GM04504 (cell line): ENCODE results near the gene MACROH2A2.
"Not testable (repeated sequence)": the region's sequence is repeated elsewhere in the genome, so short reads cannot be mapped to it uniquely, and the experiment has no call there.

Experiments
- DNase-seq: peaks from one replicate; pipeline ENCODE4 v3.0.0-alpha.2; 2012; ENCODE audit warnings: low read depth

The MACROH2A2 gene

DNA sequence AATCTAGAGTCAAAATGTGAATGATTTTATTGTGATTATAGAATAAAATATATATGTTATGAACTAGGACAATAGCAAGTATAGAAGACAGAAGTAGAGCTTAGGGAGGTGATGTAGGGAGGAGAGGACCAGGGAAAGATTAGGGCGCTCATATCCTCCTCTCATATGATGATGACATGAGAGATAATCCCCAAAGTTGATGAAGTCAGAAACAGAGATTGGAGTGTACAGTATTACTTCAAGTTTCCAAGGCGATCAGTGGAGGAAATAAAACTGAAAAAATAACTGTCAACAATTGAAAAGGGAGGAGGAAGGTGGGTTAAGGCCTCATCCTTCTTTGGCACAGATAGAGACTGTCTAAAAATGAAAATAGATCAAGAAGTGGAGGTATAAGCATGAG lies 14.9 kb downstream of the MACROH2A2 start:
- DNase-seq = no peak

DNA sequence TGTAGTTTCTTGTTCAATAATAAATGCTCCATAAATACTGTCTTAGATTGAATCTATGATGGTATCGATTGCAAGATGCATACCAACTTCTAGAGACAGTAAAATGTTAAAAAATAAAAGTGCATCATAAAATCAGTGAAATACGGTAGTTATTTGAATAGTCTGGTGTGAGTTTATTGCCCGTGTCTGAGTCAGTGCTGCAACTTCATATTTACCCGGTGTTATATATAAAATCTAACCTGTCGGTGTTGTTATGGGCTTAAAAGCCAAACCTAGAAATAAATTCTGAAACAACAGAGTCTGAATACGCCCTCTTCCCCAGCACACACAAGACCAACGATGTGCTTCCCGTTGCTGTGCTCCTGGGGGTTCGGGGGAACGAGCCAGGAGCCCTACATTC lies 16.3 kb downstream of the MACROH2A2 start:
- DNase-seq = no peak

DNA sequence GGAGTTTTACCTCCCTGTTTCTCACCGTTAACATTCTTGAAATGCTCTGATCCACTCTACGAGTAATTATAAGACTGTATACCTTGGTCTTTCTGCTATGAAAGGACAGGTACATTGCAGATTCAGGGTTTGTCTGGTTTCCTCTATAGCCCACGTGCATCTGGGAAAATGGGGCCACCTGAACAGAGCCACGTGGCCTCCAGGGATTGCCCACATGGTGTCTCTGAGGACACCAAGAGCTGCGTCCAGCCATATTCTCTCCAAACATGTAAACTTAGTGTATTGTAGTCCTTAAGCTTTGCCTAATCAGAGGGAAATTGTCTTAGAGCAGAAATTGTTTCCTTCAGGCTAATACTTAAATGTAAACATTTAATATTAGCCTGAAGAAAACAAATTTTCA lies 16.7 kb downstream of the MACROH2A2 start:
- no peak for DNase-seq

DNA sequence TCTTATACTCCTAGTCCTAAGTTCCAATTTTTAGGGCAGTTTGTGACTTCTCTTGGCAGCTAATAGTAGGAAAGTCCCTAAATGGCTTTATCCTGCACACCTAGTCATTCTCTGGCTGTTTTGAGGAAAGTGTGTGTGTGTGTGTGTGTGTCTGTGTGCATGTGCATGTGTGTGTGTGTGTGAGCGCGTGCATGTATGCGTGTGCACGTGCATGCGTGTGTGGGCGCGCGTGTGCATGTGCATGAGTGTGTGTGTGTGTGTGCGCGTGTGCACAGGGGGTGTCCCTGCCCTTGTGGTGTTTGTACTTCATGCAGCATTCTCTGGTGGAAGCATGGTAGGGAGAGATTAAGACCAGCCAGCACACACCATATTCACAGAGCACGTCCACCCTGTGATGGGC lies 18.2 kb downstream of the MACROH2A2 start:
- no peak for DNase-seq

DNA sequence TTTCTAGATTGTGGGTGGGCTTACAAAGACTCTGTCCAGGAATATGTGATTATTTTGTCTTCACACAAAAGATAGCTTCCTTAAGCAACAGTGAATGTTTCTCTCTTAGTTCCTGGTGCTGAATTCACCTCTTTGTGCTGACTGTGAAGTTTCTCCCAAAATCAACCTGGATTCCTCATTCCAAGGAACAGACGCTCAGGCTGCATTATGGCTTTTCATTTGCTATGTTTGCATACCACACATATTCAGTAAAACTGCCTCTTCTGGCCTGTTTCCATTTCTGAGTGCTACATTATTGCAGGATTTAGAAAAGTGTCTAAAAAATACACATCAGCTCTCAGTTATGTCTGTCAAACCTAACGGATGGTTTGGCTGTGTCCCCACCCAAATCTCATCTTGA lies 21.5 kb downstream of the MACROH2A2 start:
- DNase-seq = no peak

DNA sequence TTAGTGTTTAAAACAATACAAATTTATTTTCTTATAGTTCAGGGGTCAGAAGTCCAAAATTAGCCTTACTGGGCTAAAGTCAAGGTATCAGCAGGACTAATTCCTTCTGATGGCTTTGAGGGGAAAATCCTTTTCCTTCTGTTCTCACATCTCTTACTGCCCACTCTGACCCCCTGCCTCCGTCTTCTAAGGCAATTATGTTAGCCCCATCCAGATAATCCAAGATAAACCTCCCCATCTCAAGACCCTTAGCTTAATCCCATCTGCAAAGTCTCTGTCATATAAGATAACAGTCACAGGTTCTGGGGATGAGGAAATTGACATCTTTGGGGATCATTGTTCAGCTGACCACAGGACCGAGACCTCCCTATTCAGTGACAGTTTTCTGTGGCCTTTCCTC lies 22.3 kb downstream of the MACROH2A2 start:
- DNase-seq = no peak

DNA sequence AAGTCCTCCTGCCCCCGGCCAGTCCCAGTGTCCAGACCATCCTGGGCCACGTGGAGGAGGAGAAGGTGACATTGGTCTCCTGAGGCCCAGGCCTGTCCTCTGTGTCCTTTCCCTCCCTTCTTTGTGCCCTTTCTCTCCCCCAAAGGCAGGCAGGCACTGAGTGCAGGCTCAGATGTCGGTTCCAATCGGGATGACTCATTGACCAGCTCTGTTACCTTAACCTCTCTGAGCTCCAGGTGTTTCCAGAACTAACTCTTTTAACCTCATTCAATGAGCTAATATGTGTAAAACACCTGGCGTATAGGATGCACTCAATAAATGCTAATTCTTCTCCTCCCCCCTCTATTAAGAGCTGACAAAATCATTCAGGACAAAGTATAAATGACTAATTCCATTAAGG lies 25.7 kb downstream of the MACROH2A2 start:
- no peak for DNase-seq

DNA sequence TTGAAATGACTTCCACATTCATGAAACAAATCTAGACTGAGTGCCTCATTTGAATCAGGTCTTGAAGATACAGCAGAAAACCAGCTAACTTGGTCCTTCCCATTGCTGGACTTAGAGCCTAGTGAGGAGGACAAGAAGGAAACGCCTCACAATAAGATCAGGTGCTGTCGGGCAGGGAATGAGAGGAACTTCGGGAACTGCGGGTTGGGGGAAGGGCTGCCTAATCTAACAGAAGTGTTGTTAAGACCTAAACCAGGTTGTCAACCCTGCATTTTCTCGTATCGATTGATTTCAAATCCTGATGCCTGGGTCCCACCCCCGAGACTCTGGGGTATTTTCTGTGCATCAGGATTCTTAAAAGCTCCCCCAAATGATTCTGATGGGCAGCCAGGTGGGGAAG lies 26.3 kb downstream of the MACROH2A2 start:
- no peak for DNase-seq

DNA sequence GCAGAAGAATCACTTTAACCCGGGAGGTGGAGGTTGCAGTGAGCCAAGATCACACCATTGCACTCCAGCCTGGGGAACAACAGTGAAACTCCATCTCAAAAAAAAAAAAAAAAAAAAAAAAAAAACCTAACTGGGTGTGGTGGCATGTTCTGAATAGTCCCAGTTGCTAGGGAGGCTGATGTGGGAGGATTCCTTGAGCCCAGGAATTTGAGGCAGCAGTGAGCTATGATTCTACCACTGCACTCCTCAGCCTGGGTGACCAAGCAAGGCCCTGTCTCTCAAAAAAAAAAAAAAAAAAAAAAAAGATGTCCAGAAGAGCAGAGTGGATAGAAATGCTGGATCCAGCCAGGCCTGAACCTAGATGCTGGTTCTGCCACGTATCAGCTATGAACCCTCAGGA lies 28.1 kb downstream of the MACROH2A2 start:
- not testable (repeated sequence) for DNase-seq

DNA sequence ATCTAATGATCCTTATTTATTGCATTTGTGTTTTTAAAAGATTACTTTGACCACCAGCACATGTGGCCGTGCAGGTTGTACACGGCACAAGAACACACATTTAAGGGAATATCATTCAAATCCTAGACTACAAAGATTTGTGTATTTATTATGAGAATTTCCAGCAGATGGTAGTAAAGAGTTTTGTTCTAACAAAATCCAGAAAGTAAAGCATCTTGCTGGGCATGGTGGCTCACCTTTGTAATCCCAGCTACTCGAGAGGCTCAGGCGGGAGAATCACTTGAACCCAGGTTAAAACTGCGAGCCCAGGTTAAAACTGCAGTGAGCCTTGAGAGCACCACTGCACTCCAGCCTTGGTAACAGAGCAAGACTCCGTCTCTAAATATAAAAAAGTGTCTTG lies 31.5 kb downstream of the MACROH2A2 start:
- no peak for DNase-seq

DNA sequence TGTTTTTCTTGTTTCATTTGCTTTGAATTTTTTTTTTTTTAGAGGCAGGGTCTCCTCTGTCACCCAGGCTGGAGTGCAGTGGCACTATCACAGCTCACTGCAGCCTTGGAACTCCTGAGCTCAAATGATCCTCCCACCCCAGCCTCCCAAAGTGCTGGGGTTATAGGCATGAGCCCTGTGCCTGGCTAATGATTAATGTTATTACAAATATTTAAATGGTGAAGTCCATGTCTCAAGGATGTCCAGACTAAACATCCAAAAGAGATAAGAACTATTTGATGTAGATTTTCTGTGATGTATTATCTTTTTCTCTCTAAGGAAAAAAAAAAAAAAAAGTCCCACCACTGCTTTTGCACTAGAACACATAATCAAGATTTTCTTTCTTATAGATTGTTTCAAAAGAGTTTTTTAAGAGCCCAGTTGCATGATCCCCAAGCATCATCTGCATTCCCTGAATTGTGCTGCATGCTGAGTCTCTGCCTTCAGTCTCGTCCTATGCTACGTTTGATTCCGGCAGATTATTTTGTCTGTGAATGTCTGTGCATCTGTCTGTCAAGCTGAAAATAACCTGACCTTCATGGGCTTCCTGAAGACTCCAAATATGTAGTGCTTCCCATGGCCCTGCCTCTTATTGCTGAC lies 33.4 kb downstream of the MACROH2A2 start:
- no peak for DNase-seq

DNA sequence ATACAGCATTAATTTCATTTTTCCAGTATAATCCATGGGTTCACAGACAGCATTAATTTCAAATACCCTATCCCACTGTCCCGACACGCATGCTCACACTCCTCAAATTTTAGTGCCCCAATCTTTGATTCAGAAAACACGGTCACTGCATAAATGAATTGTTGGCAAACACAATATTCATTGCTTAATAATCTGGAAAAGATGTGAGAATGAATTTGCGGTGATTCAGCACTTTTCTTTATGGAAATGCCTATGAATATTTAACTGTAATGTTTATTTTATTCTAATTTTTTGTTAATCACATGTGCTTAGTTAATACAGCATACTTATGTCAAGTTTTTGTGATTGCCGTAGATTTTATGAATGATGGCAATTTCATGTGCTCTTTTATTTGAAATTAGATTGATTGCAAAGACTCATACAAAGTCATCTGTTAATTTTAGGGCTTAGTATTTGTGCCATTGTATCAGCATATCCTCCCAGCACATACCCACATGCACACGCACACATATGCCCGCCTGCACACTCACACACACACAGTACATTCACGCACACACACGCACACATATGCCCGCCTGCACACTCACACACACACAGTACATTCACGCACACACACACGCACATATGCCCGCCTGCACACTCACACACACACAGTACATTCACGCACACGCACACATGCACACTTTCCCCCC lies 35.1 kb downstream of the MACROH2A2 start:
- no peak for DNase-seq

DNA sequence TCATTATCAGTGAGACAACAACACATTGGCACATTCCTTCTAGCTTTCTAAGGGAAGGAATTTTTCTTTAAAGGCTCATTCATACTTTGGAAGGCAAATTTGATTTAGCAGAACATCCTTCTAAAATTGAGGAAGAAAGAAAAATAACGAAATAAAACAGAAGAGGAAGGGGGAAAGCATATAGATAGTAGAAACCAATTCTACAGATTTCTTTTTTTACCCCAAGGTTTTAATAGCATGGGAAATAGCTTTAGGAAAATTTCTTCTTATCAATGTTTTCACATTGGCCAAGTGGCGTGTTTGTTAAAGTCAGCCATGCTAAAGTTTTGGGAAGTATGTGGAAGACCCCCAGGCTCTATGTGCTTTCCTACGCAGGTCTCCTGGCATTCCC lies 35.7 kb downstream of the MACROH2A2 start:
- no peak for DNase-seq

DNA sequence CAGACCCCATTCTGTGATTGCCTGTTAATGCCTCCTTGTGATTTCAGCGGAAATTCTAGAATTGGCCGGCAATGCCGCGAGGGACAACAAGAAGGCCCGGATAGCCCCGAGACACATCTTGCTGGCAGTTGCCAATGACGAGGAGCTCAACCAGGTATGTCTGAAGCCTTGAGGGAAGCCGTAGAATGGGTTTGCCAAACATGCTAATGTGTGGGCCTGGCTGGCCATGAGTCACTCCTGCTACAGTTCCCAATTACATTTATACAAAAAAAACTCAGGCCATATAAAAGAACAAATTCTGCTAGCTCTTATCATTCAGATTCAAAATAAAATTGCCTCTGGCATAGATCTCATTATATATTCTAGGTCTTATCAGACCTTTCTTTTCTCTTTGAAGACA lies 37.4 kb downstream of the MACROH2A2 start:
- no peak for DNase-seq

DNA sequence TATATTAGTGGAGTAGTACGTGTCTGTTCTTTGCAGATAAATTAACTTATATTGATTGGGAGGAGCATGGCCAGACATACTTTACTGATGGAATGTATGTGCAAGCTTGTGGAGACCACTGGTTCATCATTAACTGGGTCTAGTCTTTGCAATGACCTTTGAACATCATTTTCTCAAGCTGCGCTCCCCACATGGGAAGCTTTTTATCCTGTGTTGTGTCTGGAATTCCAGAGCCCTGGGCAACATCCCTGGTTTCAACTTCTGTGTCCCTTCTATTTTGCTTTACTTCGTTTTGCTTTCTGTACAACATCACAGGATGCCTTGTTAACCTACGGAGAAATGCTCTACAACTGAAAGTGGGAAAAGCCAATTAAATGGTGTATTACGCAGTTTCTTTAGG lies 38.3 kb downstream of the MACROH2A2 start:
- DNase-seq = no peak

DNA sequence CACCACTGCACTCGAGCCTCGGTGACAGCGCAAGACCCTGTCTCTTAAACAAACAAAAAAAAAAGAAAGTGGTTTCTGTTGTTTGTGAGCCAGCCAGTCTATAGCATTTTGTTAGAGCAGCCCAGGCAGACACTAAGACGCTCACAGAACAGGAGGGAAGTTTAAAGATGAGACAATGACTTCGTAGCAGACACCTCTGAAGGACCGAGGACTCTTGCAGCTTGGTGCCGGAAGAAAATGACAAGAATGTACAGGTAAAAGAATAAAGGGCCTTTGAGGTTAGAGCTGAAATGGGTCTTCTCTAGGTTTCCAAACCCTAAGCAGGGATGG lies 39.7 kb downstream of the MACROH2A2 start:
- no peak for DNase-seq

DNA sequence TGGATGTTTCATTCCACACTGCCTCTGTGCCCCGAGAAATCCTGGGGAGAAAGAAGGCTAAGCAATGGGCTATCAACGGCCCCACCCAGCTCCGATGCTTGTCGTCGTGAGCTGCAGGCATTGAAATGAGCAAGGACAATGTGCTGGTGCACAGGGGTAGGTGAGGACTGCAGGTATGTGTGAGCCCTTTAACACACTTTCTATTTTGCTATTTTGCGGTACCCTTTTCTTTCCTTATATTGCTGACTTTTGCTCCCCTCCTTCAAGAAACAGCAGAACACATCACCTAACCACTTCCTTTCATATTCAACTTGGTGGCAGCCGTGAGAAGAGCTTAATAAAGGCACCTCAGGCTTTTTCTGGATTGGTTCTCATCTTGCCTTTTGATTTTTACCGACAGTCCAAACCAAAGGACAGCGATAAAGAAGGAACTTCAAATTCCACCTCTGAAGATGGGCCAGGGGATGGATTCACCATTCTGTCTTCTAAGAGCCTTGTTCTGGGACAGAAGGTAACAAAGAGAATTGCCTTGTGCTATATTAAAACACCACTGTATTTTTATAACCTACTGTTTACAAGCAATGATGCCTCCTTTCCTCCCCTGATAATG lies 40.8 kb downstream of the MACROH2A2 start:
- no peak for DNase-seq

DNA sequence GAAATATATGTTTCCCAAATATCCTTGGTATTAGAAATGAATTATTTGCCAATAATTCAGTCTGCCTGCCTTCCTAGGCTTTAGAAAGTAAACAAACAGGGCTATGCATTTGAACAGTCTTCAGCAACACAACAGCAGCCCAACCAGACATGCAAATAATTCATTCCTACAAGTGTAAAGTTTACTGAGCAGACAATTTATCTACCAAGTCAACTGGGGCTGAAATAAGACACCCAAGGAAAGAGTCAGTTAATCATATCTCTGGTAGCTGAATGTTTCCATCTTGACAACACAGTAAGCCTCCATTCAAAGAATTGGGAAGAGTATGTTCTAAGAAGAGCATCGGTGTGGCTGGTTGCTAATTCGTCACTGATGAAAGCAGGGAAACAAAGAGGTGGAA lies 41.6 kb downstream of the MACROH2A2 start:
- DNase-seq = no peak

DNA sequence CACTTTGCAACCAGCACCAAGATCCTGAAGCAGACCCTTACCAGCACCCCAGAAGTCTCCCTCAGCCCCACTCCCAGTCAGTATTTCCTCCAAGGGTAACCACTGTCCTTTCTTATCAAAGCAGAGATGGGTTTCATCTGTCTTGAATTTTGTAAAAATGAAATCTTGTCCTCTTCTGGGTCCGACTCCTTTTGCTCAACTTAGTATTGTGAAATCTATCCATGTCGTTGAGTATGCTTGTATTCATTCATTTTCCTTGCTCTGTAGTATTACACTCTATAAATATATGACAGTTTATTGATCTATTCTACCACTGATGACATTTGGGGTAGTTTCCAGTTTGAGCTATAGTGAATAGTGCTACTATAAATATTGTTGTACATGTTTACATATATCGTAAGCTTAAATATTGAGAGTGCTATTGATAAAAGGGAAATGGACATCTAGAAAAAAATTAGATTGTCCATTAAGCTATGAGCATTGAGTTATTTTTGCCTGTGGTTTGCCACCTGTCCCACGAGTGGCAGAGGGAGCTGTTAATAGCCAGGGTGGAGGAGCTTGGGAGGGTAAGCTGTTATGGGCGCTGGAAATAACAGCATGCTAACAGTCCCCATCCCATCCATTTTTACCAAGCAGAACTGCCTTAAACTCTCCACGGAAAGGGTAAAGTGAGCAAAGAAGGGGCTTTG lies 43.5 kb downstream of the MACROH2A2 start:
- no peak for DNase-seq

DNA sequence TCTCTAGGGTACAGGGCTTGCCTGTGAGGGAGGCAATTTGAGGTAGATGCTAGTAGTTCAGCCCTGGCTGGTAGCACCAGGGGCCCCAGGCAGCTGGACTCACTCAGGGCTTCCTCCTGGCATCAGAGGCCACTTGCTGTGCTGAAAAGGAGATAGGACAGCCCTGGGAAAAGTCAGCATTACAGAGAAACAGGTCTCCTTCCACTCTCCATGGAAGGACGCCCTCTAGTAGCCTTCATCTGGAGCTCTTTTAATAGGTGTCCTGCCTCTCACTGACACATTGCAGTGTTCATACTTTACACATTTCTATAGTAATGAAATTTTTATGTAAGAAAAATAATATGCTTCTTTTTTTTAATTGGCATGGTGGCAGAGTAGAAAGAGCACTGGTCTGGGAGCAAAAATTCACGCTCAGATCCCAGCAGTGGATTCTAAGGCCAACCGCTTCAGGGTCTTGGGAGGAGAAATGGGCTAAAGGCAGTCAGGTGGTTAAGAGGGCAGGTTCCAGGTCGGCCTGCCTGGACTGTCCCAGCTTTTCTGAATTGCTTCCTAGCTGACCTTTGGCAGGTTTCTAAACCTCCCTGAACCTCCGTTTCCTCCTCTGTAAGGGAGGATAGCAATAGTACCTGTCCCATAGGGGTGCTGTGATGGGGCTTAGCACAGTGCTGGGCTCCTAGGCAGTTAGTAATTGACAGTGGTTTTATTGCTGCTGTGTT lies 44.2 kb downstream of the MACROH2A2 start:
- DNase-seq = no peak

DNA sequence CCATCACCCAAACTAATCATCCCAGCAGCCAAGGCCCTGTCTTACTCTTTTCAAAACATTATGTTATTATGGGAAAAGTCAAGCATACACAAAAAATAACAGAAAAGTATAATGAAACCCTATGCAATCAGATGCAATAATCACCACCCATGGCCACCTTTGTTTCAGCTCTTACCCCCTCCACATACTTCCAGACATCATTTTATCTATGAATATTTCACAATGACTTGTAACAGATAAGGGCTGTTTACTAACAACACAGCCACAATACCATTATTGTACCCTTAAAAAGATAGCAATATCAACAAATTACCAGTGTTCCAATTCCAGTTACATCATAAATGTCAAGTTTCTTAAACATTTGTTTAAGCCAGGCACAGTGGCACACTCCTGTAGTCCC lies 44.8 kb downstream of the MACROH2A2 start:
- no peak for DNase-seq

DNA sequence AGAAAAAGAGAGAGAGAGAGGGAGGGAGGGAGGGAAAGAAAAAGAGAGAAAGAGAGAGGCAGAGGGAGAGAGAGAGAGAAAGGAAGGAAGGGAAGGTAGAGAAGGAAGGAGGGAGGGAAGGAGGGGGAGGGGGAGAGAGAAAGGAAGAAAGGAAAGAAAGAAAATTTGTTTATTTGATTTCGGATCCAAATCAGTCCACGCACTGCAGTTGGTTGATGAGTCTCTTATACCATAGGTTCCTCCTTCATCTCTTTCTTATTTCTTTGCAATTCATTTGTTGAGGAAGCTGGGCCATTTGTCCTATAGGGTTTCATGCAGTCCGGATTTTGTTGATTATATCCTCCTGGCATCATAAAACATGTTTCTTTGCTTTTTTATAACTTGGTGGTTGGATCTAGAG lies 45.6 kb downstream of the MACROH2A2 start:
- no peak for DNase-seq
